Frontal cortex (tissue), 4 donors: ENCODE results near the gene SLCO3A1. TPM values are rescaled to one million over a fixed set of nuclear protein-coding genes. Genes with fewer than 3 reads are reported as not detected.
A peak's percentile ranks its signal among the peaks of the same experiment; 100 is the strongest.

Source experiments
- DNase-seq, 2 donors: peaks; one replicate each; pipeline ENCODE4 v3.0.0; 2012; ENCODE audit warnings: low spot score in 2 of 2
- FAIRE-seq: peaks from 2 replicates; lab custom pipeline; 2012; peaks lifted over from hg19 to GRCh38; lab: Jason Lieb, UNC
- total RNA-seq: library from RNA; depleted of rRNA; stranded (reverse); fragments of >200 nt; gene quantifications from one replicate; pipeline ENCODE4 v1.2.3, GENCODE V29; 2014
- donor health status: control.
- donor health status: control.
- donor health status: control.

SLCO3A1 gene
- total RNA-seq, 1 donor from 2014 or later = 9.8 TPM

DNA sequence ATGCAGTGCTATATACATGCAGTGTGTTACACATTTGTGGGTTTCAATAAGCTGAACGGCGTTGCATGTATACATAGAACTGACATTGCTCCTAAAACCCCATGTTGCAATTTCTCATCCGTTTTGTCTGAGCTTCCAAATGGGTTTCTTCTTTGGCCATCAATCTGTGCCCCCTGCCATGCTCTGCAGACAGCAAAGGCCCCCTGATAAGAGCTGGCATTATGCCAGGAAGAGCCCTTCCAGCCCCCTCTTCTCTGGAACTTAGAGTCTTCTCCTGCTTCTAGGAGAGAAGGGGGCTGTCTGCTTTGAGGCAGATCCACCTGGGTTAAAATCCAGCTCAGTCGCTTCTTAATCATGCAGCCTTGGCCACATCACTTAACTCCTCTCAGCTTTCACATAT is 254.0 kb downstream of the SLCO3A1 start:
- FAIRE-seq = no peak
- no peak for DNase-seq

GRCh38 chr15:92109191-92109873 is 255.8 kb downstream of the SLCO3A1 start:
- DNase-seq = no peak
- FAIRE-seq = no peak

DNA sequence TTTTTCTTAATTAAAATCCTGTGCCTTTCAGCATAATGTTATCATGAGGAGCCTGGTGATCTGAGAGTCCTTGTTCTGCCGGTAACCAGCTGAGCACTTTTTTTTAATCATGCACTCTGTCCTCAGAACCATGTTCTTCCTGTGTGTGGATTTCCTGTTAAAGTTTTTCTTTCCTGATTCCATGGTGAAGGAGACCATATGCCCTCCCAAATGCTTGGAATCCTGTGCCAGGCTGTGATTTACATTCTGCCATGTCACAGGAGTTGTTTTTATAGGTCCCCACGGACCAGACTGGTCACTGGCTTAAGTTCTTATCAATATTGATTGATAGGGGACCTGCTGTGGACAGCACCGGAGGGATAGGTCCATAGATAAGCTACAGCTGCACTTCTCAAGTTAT is 257.8 kb downstream of the SLCO3A1 start:
- no peak for FAIRE-seq
- no peak for DNase-seq

DNA sequence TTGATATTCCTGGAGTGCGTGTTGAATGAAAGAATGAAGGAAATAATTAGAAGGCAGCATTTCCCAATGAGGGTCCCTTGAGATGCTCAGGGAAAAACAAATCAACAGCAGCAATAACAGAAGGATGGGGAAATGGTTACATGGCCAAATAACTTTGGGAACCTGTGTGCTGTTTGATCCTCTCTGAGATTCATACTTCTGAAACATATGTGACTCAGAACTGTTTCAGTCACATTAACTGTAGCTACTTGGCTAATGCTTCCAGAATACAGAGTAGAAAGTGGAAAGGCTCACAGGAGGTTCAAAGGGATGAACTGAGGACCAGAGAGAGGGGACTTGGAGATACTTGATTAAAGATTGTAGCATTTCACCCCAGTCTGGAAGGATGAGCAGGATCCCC is 258.2 kb downstream of the SLCO3A1 start:
- no peak for DNase-seq
- FAIRE-seq = no peak

DNA sequence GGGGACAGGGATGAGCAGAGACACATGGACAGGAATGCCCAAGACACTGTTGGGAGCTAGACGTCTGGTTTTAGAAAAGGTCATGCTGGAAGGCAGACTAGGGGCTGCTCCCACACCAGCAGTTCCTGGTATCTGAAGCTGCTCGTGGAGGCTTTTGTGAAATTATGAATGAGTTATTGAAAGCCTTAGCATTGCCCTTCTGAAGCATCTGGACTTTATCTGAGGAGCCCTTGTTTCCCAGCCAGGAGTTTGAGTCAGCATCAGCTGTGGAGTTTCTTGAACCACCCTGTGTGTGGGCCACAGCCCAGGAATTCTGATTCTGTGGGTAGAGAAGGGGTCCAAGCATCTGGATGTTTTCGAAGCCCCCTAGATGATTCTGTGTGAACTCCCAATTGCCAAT is 258.7 kb downstream of the SLCO3A1 start:
- DNase-seq = peak; percentile 17 to 23
- FAIRE-seq = no peak

- FAIRE-seq (no peak), DNase-seq (no peak)
Observed at GRCh38 chr15:92112711-92113110, 259.2 kb downstream of the SLCO3A1 start.

- FAIRE-seq (no peak), DNase-seq (no peak)
Observed at GRCh38 chr15:92113832-92114231, 260.3 kb downstream of the SLCO3A1 start.

- no peak for FAIRE-seq
- no peak for DNase-seq
Observed at GRCh38 chr15:92115834-92116233, 262.3 kb downstream of the SLCO3A1 start.

DNA sequence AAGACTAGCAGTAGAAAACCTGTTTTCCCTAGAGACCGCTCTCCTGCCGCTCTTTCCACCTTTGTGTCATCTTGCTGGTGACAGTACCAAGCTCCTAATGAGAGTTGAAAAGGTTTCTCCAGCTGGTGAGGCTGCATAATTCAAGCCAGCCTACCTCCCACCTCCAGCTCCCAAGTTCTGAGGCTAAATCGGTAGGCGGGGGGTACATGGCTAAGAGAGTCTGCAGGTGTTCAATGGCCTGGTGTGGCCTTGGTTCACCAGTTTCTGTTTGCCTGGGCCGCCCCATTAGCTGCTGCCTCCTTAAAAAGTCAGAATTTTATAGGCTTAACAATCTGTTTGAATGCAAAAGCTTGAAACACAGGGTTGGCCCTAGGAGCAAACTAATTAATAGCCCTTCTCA is 262.8 kb downstream of the SLCO3A1 start:
- no peak for FAIRE-seq
- no peak for DNase-seq

DNA sequence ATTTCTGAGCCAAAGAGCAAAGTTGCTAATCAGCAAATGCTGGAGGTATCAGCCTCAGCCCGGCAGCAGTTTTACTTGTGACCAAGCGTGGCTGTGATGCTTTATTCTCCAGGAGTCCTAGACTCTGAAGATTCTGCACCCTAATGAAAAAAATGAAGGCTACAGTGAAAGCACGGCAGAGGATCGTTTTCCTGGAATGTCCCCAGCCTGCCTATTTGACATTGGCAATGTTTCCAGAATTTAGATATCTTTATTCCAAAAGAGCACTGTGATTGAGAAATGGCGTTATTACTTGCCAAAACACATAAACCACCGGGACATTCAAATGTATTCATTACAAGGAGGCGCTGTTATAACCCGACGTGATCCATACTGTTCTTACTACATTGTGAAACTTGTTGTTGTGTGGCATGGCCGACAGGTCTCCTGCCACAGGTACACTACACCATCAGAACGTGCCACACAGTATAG is 263.8 kb downstream of the SLCO3A1 start:
- FAIRE-seq = no peak
- DNase-seq = no peak

DNA sequence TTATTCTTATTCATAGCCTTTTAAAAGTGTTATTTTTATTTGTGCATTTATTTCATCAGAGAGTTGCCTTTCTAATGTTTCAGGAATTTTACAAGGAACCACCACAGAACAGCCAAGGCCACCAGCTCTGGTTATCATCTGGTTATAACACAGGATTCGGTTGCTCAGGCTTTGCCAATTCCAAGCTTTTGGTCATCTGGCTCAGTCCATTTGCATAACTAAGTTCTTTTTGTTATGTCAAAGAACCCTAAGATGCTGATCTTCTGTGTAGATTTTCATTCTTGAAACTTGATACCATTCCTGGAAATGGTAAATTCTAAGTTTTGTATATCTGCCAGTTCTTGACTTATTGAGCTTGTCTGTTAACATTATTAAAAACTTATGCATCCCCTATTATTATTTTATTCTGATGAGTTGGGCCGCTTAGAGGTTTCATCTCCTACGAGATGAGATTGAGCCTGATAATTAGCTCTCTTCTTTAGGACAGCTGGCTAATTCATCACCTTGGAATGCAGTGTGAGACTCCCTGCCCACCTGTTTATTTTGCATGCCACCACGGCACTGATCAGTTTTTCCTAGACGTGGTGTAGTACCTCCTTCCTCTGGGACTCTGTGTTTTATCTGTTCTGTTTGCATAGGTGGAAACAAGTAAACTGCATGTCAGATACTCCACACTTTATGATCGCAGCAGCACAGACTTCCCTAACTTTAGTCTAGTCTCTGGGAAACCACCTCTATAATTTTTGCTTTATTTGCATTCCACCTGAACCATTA is 264.8 kb downstream of the SLCO3A1 start:
- DNase-seq (no peak), FAIRE-seq (no peak)

DNA sequence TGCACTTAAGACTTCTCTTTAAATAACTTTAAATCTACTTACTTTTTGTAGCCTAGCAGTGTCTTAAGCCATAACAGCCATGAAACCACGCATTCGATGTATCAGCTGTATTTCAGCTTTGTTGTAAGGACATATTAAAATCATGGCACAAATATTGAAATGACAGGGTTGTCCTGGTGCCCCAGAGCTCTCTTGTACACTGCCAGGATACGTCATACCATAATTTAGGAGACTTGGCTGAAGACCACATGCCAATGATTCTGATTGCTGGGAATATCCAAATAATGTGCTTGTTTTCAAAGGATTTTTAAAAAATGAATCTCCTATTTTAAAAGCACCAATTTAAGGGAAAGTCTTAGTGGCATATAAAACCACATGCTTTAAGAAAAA is 265.4 kb downstream of the SLCO3A1 start:
- FAIRE-seq (no peak), DNase-seq (no peak)

DNA sequence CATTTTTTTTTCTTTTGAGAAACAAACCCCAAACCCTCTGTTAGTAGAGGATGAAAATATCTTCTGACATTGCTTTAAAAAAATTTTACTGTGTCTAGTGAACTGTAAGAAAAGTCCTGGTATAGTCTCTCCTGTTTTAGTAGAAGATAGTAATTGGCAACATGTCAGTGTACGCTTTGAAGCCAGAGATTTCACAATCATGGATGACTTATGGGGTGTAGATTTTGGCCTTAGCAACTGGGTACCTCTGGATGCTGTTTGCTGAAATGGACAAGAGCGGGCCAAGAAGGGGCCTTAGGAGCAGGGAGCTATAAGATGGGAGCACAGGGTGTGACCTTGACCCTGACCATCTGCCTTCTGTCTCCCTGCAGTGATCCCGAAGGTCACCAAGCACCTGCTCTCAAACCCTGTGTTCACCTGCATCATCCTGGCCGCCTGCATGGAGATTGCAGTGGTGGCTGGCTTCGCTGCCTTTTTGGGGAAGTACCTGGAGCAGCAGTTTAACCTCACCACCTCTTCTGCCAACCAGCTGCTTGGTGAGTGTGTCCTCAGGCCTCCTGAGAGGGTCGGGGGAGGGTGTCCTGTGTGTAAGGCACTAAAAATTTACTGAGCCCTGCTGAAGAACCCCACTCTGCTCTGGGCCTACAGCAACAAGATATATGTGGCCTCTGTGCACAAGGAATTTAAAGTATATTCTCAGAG is 266.7 kb downstream of the SLCO3A1 start:
- FAIRE-seq (no peak), DNase-seq (no peak)

DNA sequence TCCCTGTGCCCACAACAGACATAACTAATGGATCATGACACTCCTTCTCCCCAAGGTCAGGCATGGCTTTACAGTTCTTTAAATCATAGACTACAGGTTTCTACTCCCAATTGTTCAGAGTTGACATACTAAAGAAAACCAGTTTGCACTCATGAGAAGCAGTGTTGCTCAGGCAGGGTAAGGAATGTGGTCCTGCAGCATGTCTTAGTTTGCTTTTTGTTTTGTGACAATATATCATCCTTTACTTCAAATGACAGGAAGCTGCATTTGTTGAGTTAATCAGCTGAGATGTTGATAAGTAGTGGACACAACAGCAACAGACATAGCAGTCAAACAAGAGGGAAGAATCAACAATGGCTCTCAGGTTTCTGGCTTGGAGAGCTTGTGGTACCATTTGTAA is 267.5 kb downstream of the SLCO3A1 start:
- DNase-seq (no peak), FAIRE-seq (no peak)

- no peak for DNase-seq
- FAIRE-seq = no peak
Observed at GRCh38 chr15:92122259-92122658, 268.8 kb downstream of the SLCO3A1 start.

- peak; percentile 29 to 36 for DNase-seq
- peak; percentile 52 for FAIRE-seq
Observed at GRCh38 chr15:92123962-92124656, 270.6 kb downstream of the SLCO3A1 start.

- no peak for FAIRE-seq
- no peak for DNase-seq
Observed at GRCh38 chr15:92124657-92125010, 271.1 kb downstream of the SLCO3A1 start.

DNA sequence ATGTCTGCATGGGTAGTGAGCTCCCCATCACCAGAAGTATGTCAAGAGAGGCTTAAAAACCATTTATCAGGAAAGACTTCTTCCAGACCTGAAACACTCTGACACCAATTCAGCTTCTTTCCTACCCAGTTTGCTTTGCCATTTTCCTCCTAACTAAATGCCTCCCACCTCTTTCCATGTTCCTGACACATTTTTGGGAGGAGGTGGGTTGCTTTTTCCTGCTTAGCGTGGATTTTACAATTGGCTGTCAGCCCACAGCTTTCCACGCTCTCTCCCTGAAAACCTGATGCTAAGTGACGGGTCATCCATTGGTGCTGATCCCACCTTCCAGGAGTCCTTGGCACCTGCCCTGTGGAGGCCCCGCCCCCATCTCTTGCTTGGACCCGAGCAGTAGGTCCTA is 275.3 kb downstream of the SLCO3A1 start:
- no peak for FAIRE-seq
- no peak for DNase-seq

- no peak for DNase-seq
- FAIRE-seq = no peak
Observed at GRCh38 chr15:92130244-92130643, 276.7 kb downstream of the SLCO3A1 start.

DNA sequence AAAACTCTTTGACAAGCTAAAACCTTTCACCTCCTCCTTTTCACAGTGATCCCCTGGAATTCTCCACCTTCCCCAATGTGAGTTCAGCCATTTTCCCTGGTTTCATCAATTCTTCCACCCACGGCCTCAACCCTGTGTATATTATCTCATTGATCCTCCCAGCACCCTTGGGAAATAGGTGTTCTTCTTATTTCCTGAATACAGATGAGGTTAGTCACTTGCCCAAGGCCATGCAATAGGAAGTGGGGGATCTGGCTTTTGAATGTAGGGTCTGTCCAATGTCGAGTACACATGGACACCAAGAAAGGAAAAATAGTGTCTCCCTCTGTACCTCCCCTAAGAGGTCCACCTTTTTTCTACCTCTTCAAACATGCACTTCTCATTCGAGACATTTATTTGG is 277.4 kb downstream of the SLCO3A1 start:
- DNase-seq = no peak
- no peak for FAIRE-seq
